Activated naive CD4-positive, alpha-beta T cell treated with anti-CD3 and anti-CD28 coated beads, Interleukin-2, amount 50 U/mL, for 24 hours (primary cell): Measurements from ENCODE around the gene RBM17.
"Not testable (repeated sequence)": the region's sequence is repeated elsewhere in the genome, so short reads cannot be mapped to it uniquely, and the experiment has no call there.

Experiments
- H3K27ac Mint-ChIP-seq: one replicate; pipeline ENCODE4 v1.8.0; 2021; ENCODE audit warnings: mild to moderate bottlenecking, mixed read lengths
- H3K27me3 Mint-ChIP-seq: one replicate; pipeline ENCODE4 v1.8.0; 2021; ENCODE audit warnings: mixed read lengths
- H3K36me3 Mint-ChIP-seq: one replicate; pipeline ENCODE4 v1.8.0; 2021; ENCODE audit warnings: mixed read lengths
- H3K4me1 Mint-ChIP-seq: one replicate; pipeline ENCODE4 v1.8.0; 2021; ENCODE audit warnings: mixed read lengths
- H3K4me3 Mint-ChIP-seq: one replicate; pipeline ENCODE4 v1.8.0; 2021; ENCODE audit warnings: mild to moderate bottlenecking, mixed read lengths
- H3K9me3 Mint-ChIP-seq: one replicate; pipeline ENCODE4 v1.8.0; 2021; ENCODE audit warnings: mixed read lengths

RBM17 gene

GRCh38 chr10:6161921-6162320, 73.1 kb downstream of the RBM17 start:
- Mint-ChIP-seq H3K36me3 (peaks cover 5% of the 10 kb centered on the region), H3K9me3 (no peaks in the 10 kb centered on the region), H3K4me1 (peaks cover 38% of the 10 kb centered on the region), H3K27ac (peak overlapping the region; percentile 19), H3K27me3 (no peaks in the 10 kb centered on the region), H3K4me3 (no peak overlapping the region)

DNA sequence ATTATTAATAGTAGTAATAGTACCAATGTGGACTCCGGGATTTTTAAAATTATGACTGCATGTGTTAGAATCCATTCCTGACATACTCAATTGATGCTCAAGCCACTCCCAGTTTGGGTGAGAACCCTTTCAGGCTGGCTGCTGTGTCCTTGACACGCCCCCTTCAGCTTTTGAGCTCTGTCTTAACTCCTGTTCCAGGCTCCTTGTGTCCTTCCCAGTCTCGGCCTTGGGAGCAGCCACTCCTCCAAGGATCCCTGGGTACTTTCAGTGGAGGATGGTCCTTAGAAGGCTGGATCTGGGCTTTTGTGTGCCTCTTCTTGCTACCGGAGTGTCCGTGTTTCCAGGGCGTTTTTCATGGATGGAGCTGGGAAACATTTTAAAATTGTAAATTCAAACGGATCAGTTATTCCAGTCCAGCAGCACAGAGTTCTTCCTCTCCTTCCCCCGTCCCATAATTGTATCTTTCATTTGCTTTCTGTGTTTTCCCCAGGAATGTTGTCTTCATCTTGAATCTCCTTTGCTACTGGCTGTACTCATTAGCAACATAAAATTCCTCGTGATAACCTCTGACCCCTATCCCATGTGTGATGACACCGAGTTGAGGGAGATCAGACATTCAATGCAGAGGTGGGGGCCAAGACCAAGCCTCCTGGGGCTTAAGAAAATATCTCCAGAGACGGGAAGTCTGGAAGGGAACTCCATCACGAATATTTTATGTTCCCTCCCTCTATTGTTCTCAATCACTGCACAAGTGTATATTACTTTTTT, 73.9 kb downstream of the RBM17 start:
- Mint-ChIP-seq H3K4me3 (peak overlapping the region; percentile 65), H3K4me1 (peaks cover 46% of the 10 kb centered on the region), H3K9me3 (no peaks in the 10 kb centered on the region), H3K27ac (peak overlapping the region; percentile 85), H3K36me3 (peaks cover 5% of the 10 kb centered on the region), H3K27me3 (no peaks in the 10 kb centered on the region)

DNA sequence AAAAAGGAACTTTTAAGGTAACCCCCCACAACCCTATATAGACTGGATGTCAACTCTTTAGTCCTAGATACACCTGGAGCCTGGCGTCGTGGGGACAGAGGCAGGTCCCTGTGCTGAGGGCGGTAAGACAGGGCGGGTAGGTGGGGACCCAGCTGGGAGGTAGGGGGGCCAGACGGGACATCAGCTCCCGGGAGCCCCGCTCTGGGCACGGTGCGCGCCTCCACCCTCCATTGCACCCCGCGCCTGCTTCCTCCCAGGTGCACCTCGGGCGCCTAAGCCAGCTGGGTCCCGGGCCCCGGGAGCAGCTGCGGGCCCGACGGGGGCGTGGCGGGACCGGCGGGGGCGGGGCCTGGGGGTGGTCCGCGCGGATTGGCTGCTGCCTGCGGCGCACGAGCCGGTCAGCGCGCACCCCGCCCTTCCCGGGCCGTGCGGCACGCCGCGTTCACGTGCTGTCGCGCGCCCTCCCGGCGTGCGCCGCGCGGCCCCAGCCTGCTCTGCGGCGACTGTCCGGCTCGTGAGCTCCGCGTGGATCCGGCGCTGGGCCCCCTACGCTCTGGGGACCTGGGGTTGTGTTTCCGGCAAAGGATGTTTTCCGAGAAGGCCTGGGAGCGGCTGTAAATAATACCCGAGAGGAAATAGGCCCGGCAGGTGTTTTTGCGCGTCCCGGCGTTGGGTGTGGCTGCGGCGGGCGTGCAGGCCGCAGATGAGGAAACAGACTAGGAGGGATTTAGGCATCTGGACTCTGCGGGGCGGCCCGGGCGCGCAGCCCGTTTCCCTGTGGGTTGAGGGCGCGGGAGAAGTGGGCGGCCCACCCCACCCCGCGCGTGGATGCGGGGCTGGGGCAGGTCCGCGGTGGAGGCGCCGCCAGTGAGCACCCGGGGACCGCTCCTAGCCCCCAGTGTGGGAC, 74.8 kb downstream of the RBM17 start:
- H3K27me3 Mint-ChIP-seq: no peaks in the 10 kb centered on the region
- peak overlapping the region; percentile 98 for H3K27ac Mint-ChIP-seq
- peak overlapping the region; percentile 94 for H3K4me3 Mint-ChIP-seq
- no peaks in the 10 kb centered on the region for H3K9me3 Mint-ChIP-seq
- peaks cover 52% of the 10 kb centered on the region for H3K4me1 Mint-ChIP-seq
- H3K36me3 Mint-ChIP-seq: peaks cover 5% of the 10 kb centered on the region

DNA sequence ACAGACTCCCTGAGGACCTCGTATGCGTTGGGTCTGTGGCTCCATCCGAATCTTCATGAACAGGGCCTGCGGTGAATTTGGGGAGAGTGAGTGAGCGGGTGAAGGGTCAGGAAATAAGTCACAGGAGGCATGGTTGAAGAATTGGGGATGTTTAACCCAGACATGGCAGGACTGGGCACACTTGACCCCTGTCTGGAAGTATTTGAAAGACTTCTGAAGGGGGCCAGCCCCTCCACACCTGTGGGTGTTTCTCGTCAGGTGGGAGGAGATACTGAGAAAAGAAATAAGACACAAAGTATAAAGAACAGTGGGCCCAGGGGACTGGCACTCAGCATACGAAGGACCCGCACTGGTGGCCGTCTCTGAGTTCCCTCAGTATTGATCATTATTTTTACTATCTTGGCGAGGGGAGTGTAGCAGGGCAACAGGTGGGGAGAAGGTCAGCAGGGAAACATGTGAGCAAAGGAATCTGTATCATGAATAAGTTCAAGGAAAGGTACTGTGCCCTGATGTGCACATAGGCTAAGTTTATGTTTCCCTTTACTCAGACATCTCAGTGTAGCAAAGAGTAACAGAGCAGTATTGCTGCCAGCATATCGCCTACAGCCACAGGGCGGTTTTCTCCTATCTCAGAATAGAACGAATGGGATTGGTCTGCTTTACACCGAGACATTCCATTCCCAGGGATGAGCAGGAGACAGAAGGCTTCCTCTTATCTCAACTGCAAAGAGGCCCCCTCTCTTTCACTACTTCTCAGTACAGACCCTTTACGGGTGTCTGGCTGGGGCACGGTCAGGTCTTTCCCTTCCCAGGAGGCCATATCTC, 75.6 kb downstream of the RBM17 start:
- H3K4me1 Mint-ChIP-seq: peaks cover 61% of the 10 kb centered on the region
- H3K9me3 Mint-ChIP-seq: no peaks in the 10 kb centered on the region

GRCh38 chr10:6165221-6165725, 76.4 kb downstream of the RBM17 start:
- Mint-ChIP-seq H3K4me1 (peaks cover 69% of the 10 kb centered on the region), H3K36me3 (peaks cover 5% of the 10 kb centered on the region), H3K4me3 (peak overlapping the region; percentile 94), H3K27me3 (no peaks in the 10 kb centered on the region), H3K9me3 (no peaks in the 10 kb centered on the region), H3K27ac (peak overlapping the region; percentile 98)

More for the DNA sequence above, 75.6 kb downstream of the RBM17 start:
- Mint-ChIP-seq H3K36me3 (peaks cover 5% of the 10 kb centered on the region), H3K27me3 (no peaks in the 10 kb centered on the region), H3K4me3 (peak overlapping the region; percentile 94), H3K27ac (peak overlapping the region; percentile 98)

DNA sequence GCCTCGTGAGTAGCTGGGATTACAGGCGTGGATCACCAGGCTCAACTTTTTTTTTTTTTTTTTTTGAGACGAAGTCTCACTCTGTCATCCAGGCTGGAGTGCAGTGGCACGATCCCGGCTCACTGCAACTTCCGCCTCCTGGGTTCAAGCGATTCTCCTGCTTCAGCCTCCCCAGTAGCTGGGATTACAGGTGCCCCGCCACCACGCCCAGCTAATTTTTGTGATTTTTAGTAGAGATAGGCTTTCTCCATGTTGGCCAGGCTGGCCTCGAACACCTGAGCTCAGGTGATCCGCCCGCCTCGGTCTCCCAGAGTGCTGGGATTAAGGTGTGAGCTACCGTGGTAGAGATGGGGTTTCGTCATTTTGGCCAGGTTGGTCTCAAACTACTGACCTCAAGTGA, 77.1 kb downstream of the RBM17 start:
- H3K4me1 Mint-ChIP-seq: peaks cover 74% of the 10 kb centered on the region
- peak overlapping the region; percentile 94 for H3K4me3 Mint-ChIP-seq

More for the DNA sequence above, 77.1 kb downstream of the RBM17 start:
- H3K36me3 Mint-ChIP-seq, H3K9me3 Mint-ChIP-seq, H3K27me3 Mint-ChIP-seq: not testable (repeated sequence)
- H3K27ac Mint-ChIP-seq: peak overlapping the region; percentile 98
